Upper lobe of left lung (tissue), 6 donors: ENCODE results near the gene CFAP73. TPM values are rescaled to one million over a fixed set of nuclear protein-coding genes. Genes with fewer than 3 reads are reported as not detected.

ENCODE experiments used
- ATAC-seq, 2 donors: fragments of 200-7000 bp; cut with Tn5 transposase; one replicate each; pipeline ENCODE4 v1.9.1; 2022; ENCODE audit warnings: mild to moderate bottlenecking in 2 of 2, moderate library complexity in 2 of 2; ENCODE audit not compliant: low FRiP score in 2 of 2
- DNase-seq, 2 donors: peaks; one replicate each; pipeline ENCODE4 v3.0.0-alpha.2; 2019 to 2020
- H3K27ac ChIP-seq, 4 donors: fragments of 200-600 bp; sonication (generic); one replicate each; pipeline ENCODE4 v1.5.1; 2016 to 2019
- H3K27me3 ChIP-seq, 4 donors: fragments of 200-600 bp; sonication (generic); one replicate each; pipeline ENCODE4 v1.5.1; 2017 to 2019
- H3K36me3 ChIP-seq, 4 donors: fragments of 200-600 bp; sonication (generic); one replicate each; pipeline ENCODE4 v1.5.1; 2016 to 2019
- H3K4me1 ChIP-seq, 4 donors: fragments of 200-600 bp; sonication (generic); one replicate each; pipeline ENCODE4 v1.5.1; 2018 to 2019
- H3K4me3 ChIP-seq, 4 donors: fragments of 200-600 bp; sonication (generic); one replicate each; pipeline ENCODE4 v1.5.1; 2017 to 2019; ENCODE audit warnings: mild to moderate bottlenecking in 2 of 4, moderate library complexity in 1 of 4
- H3K9me3 ChIP-seq, 4 donors: fragments of 200-600 bp; sonication (generic); one replicate each; pipeline ENCODE4 v1.5.1; 2018 to 2019
- CTCF ChIP-seq, 6 experiments: fragments of 450-650 bp in 4 of 6; fragments of 200-600 bp in 2 of 6; sonication (generic) in 2 of 6; IDR thresholded peaks; one replicate each; pipeline ENCODE4 v1.5.1; 2016 to 2019; ENCODE audit warnings: antibody characterized with exemption in 6 of 6
- EP300 ChIP-seq, 4 donors: sonication (generic); formaldehyde crosslinking; IDR thresholded peaks; one replicate each; pipeline ENCODE4 v1.5.1; 2017; ENCODE audit warnings: antibody characterized with exemption in 4 of 4, control low read depth in 2 of 4
- POLR2A ChIP-seq, 4 donors: fragments of 450-650 bp; IDR thresholded peaks; one replicate each; pipeline ENCODE4 v1.5.1; 2016 to 2017; ENCODE audit warnings: antibody characterized with exemption in 4 of 4, mild to moderate bottlenecking in 2 of 4
- POLR2AphosphoS5 ChIP-seq, 2 donors: sonication (generic); formaldehyde crosslinking; IDR thresholded peaks; one replicate each; pipeline ENCODE4 v1.5.1; 2017; ENCODE audit warnings: antibody characterized with exemption in 2 of 2
- WGBS, 2 donors: methylation state at CpG; one replicate each; pipeline ENCODE4 v1.1.5; 2017 to 2018; 5-methylcytosine and 5-hydroxymethylcytosine counted together
- total RNA-seq, 6 donors: library from RNA; depleted of rRNA in 4 of 6; stranded (reverse); fragments of >200 nt in 4 of 6; gene quantifications; one replicate each; pipeline versions ENCODE4 v1.1.0 to v1.2.1, GENCODE V29; 2016 to 2021
- donor health status: DM: no; HTN: no; CAD: no; lungs with moderate emphysema.
- donor health status: DM: no; HTN: yes; CAD: no; lungs with severe emphysema.

The CFAP73 gene
- total RNA-seq, 6 donors from 2014 or later = 0.97 to 34.1 (median 15.4) TPM

- H3K36me3 ChIP-seq = peaks cover 0 to 9% (median 3%) of the 10 kb centered on the region in 4 donors
These were observed 35.9 kb downstream of the CFAP73 start, which contains the start of the genes DDX54 and RITA1 for GRCh38 chr12:113185180-113186032. Gene DDX54 (minus strand): TSS chr12:113185478. CDS start chr12:113185451, 27 bp downstream. Gene RITA1 (plus strand): TSS chr12:113185721. CDS start chr12:113186747, 1,026 bp downstream.

DNA sequence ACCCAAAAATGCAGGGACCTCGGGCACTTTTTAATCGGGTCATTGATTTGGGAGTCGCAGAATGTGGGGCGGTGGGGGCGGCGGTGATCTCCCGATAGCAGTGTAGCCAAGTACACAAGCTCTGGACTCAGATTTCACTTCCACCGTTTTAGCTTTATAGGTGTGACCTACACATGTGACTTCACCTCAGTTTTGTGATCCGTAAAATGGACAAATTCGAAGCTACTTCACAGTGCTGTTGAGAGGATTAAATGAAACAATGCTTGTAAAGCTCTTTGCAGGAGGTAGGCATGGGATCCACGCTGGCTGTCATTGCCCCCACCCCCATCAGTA is 36.5 kb downstream of the CFAP73 start:
- Histone ChIP-seq H3K4me1 (peaks cover 19 to 38% (median 26%) of the 10 kb centered on the region in 4 donors), H3K27ac (peak overlapping the region; percentile 87 to 99 (median 98)), H3K27me3 (no peaks in the 10 kb centered on the region), H3K9me3 (no peaks in the 10 kb centered on the region), H3K4me3 (peak overlapping the region; percentile 90 to 100 (median 98)), H3K36me3 (peaks cover 0 to 4% (median 1%) of the 10 kb centered on the region in 4 donors)
- no peak for DNase-seq
- ATAC-seq = no peak
- WGBS, 2 donors = 8 to 11% methylated on average over 5 to 11 of the region's 11 CpGs
- no peak for TF ChIP-seq POLR2AphosphoS5 (IDR thresholded peaks at IDR 0.05)
- TF ChIP-seq POLR2A (IDR thresholded peaks at IDR 0.05) = no peak
- no peak for TF ChIP-seq EP300 (IDR thresholded peaks at IDR 0.05)
- TF ChIP-seq CTCF (IDR thresholded peaks at IDR 0.05) = no peak

More at GRCh38 chr12:113185180-113186032, 35.9 kb downstream of the CFAP73 start, which contains the start of the genes DDX54 and RITA1:
- Histone ChIP-seq H3K27me3 (no peaks in the 10 kb centered on the region), H3K4me3 (peak within 1 kb of the TSS; percentile 90 to 100 (median 98)), H3K27ac (peak within 1 kb of the TSS; percentile 87 to 99 (median 98)), H3K9me3 (no peaks in the 10 kb centered on the region), H3K4me1 (peaks cover 19 to 38% (median 26%) of the 10 kb centered on the region in 4 donors)
- peak; percentile 85 to 96 for DNase-seq
- peak; percentile 92 to 95 for ATAC-seq
- peak in 2 of 6 experiments; percentile 13 to 15 for TF ChIP-seq CTCF (IDR thresholded peaks at IDR 0.05)
- no peak for TF ChIP-seq EP300 (IDR thresholded peaks at IDR 0.05)
- peak; percentile 51 to 54 for TF ChIP-seq POLR2AphosphoS5 (IDR thresholded peaks at IDR 0.05)
- peak in 2 of 4 donors; percentile 77 to 85 for TF ChIP-seq POLR2A (IDR thresholded peaks at IDR 0.05)
- 0 to 1% methylated on average over 16 to 57 of the region's 89 CpGs for whole genome bisulfite sequencing, 2 donors

DNA sequence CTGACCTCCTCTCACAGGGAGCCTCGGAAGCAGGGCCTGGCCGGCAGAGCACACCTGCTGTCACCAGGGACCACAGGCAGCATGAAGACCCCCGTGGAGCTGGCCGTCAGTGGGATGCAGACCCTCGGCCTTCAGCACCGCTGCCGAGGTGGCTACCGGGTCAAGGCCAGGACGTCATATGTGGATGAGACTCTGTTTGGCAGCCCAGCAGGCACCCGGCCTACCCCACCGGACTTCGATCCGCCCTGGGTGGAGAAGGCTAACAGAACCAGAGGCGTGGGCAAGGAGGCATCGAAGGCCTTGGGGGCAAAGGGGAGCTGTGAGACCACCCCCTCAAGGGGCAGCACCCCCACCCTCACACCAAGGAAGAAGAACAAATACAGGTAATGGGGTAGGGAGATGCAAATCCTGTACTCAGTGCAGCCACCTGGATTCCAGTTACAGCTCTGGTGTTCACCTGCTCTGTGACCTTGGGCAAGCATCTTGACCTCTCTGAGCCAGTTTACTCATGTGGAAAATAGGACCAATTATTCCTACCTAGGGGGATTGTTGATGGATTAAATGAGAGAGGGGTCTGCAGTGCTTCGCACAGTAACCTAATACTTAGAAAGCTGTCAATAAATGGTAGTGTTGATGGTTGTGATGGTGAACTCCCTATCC is 37.3 kb downstream of the CFAP73 start:
- Histone ChIP-seq H3K4me3 (peak overlapping the region in 3 of 4 donors; percentile 96 to 100 (median 99)), H3K9me3 (no peaks in the 10 kb centered on the region), H3K4me1 (peaks cover 19 to 38% (median 26%) of the 10 kb centered on the region in 4 donors), H3K27me3 (no peaks in the 10 kb centered on the region), H3K36me3 (peaks cover 2 to 11% (median 9%) of the 10 kb centered on the region in 4 donors), H3K27ac (peak overlapping the region in 3 of 4 donors; percentile 87 to 98 (median 97))
- ATAC-seq (no peak), DNase-seq (peak in 1 of 2 donors; percentile 69)
- WGBS, 2 donors = 87 to 88% methylated on average over 16 of the region's 16 CpGs
- no peak for TF ChIP-seq POLR2AphosphoS5 (IDR thresholded peaks at IDR 0.05)
- TF ChIP-seq POLR2A (IDR thresholded peaks at IDR 0.05) = no peak
- TF ChIP-seq CTCF (IDR thresholded peaks at IDR 0.05) = no peak
- no peak for TF ChIP-seq EP300 (IDR thresholded peaks at IDR 0.05)

GRCh38 chr12:113189361-113189760 is 39.8 kb downstream of the CFAP73 start:
- no peak for TF ChIP-seq POLR2A (IDR thresholded peaks at IDR 0.05)
- peak in 1 of 4 donors; percentile 52 for TF ChIP-seq EP300 (IDR thresholded peaks at IDR 0.05)
- no peak for TF ChIP-seq POLR2AphosphoS5 (IDR thresholded peaks at IDR 0.05)
- TF ChIP-seq CTCF (IDR thresholded peaks at IDR 0.05) = no peak
- Histone ChIP-seq H3K27me3 (no peaks in the 10 kb centered on the region), H3K4me3 (no peak overlapping the region), H3K4me1 (peaks cover 20 to 34% (median 23%) of the 10 kb centered on the region in 4 donors), H3K36me3 (peaks cover 2 to 20% (median 14%) of the 10 kb centered on the region in 4 donors), H3K9me3 (no peaks in the 10 kb centered on the region), H3K27ac (peak overlapping the region in 2 of 4 donors; percentile 23 to 36)
- no peak for ATAC-seq
- WGBS, 2 donors = 73 to 78% methylated on average over 2 of the region's 2 CpGs
- DNase-seq = peak in 1 of 2 donors; percentile 56
